SK-N-MC (cell line): ENCODE measurements around the gene RFXANK.

Experiments
- EZH2 ChIP-seq: fragments of 200-600 bp; sonication (generic); IDR thresholded peaks from one replicate; pipeline ENCODE4 v1.6.1; 2017; ENCODE audit warnings: antibody characterized with exemption
- POLR2AphosphoS5 ChIP-seq: IDR thresholded peaks from 2 replicates; pipeline ENCODE4 v1.6.1; 2012; ENCODE audit warnings: mild to moderate bottlenecking, low read depth, low read length, borderline replicate concordance

GRCh38 chr19:19171821-19172532 lies 20.1 kb upstream of the RFXANK start:
- TF ChIP-seq EZH2: no peak
- no peak for TF ChIP-seq POLR2AphosphoS5
